HG03196 (cell line): ENCODE data around the gene DICER1.
"Not testable (repeated sequence)": the region's sequence is repeated elsewhere in the genome, so short reads cannot be mapped to it uniquely, and the experiment has no call there.

Source experiments
- ATAC-seq: cut with Tn5 transposase; IDR thresholded peaks from one replicate; pipeline ENCODE4 v1.9.1; 2021; ENCODE audit not compliant: unreplicated experiment

Gene DICER1

DNA sequence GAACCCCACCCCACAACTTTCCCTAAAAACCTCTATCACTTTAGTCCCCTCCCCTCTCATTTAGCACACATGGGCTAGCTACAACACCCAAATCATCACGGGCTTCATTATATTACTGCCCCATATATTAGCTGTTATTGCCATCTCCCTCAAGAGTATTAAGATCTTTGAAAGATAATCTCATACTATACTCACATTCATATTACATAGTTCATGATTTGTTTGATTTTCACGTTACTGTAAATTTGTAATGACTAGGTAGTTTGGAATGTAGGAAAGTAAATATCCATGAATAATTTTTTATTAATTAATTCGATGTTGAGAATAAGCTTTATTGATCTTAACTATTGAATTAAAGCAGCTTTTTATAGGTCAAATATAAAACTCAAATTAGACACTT, 7.9 kb downstream of the DICER1 start:
- ATAC-seq: no peak

DNA sequence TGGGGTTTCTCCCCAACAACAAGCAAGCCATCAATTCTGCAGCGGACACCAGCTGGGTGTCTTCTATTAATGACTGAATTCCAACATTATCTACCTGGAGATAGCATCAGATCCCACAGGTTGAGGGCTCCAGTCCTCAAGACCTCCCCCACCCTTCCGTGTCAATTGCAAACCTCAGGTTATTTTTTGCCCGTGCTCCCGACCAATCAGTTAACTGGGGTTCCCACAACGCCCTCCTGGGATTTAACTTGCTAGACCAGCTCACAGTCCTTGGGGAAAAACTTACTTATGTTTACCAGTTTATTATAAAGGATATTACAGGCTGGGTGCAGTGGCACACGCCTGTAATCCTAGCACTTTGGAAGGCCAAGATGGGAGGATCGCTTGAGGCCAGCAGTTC, 9.7 kb downstream of the DICER1 start:
- no peak for ATAC-seq

DNA sequence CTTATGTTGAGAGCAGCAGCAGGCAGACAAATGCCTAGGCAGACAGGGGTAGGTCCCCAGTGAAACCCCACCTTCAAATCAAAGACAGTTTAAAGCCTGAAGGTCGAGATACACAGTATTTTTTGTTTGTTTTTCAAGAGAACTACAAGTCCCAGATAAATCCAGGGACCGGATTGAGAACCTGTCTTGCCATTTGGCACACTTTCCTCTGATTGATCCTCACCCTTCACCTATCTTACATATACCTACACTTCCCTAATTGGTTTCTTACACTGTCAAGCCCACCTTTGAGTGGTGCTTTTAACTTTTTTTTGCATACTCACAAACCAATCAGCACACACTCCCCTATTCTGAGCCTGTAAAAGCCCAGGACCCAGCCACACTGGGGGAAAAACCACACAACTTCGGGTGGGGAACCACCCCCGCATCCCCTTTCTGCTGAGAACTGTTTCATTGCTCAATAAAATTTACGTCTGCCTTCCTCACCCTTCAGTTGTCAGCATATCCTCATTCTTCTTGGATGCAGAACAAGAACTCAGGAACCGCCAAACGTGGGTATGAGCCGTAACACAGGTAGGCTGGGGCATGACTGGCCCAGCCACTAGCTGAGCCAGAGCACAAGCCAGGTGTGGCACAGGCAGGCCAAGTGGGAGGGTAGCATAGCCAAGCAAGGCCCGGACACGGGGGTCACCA, 11.1 kb downstream of the DICER1 start:
- no peak for ATAC-seq

DNA sequence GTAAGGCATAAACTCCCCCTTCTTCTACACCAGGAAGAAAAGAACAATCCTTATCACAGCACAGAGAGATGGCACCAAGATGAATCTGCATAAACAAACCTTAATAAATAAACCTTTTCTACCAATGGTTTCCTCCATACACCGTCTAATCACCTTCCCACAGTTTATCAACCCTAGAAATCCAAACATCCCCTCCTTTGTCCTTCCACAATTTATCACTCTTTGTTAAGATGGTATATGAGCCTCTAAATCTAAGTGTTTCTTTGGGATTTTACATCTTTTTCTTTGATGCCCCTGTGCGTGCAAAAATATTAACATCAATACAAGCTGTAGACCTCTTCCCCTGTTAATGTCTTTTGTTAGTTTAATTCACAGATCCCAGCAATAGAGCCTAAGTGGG, 12.5 kb downstream of the DICER1 start:
- no peak for ATAC-seq

DNA sequence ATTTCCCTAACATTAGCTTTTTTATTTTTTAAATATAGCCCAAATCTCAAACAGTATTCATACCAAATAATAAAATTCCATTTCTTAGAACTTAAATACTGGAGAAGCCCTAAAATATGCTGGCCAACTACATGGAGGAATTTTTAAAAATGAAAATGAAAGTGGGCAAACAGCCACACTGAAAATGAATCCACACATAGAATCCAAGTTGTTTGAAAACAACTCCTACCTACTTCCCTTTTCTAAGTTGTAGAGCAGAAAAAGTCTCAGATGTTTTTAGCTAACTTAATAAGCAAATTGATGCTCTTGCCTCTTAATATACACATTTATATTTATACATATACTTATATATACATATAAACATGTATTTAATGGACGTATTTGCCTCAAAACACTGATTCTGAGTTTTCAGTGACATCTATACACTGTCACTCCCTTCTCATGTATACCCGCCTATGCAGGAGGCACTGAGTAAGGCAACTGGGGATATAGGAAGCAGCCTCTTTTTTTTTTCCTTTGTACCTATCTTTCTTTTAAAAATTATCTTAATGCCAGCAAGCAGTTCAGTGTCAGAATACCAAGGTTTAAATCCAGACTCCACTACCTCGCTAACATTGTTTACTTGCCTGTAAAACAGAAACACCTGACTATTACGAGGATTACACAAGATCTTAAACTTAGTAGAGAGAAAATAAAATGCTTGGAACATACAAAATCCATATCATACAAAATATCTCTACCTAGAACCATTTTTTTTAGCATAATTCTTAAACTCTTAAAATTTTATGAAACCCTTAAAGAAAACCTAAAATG, 13.3 kb downstream of the DICER1 start:
- no peak for ATAC-seq

DNA sequence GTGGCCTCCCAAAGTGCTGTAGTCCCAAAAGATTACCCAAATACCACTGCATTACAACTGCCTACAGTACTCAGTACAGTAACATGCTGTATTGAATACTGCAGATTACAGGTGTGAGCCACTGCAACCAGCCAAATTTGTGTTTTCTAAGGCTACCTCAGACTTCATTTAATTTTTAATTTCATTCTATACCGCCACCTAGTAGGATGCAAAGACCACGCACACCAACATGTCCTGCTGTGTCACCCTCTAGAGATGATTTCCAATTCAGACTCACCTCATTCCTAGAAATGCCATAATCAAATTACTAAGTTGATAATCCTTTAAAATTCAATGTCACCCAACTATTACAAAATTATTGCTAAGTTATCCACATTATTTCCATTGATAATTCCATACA, 15.1 kb downstream of the DICER1 start:
- ATAC-seq: no peak

DNA sequence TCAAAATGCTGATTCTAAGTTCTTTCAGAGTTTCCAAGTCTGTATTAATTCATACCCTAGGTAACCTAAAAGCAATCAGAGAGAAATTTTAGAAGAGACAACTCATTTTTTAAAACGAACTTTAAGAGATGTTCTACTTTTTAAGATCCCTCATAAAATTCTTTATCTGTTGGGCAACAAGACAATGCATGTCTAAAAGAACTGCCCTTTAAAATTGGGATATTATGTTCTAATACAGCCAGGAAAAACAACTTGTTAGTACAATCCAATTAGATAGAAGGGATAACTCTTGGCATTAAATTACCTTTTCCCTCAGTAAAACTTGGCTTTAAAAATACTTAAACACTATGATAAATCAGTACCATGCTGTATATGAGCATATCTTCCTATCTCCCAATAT, 15.6 kb downstream of the DICER1 start:
- no peak for ATAC-seq

DNA sequence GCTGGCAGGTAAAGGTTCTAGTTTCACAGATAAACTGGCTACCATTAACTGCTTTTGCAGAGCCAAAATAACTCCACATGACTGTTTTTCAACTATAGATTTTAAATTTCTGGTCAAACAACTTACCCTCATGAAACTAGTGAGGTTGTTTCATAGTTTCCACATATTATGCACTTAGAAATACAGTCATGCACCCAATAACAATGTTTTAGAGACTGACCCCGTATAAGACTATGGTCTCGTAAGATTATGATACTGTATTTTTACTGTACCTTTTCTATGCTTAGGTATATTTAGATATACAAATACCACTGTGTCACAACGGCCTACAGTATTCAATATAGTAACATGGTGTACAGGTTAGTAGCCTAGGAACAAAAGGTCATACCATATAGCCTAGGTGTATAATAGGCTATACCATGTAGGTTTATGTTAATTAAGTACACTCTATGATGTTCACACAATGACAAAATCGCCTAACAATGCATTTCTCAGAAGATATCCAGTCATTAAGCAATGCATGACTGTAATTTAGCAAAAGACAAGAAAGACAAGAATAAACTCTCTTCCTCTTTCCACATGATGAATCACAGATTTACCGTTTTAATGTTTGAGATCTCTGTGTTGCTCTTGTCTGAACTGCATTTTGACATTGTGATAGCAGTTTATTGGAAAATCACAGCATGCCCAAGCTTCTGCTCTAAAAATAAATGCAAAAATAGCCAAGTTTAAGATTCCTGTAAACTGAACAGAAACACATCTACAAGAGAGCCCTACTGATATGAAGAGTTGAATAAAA, 17.1 kb downstream of the DICER1 start:
- no peak for ATAC-seq

DNA sequence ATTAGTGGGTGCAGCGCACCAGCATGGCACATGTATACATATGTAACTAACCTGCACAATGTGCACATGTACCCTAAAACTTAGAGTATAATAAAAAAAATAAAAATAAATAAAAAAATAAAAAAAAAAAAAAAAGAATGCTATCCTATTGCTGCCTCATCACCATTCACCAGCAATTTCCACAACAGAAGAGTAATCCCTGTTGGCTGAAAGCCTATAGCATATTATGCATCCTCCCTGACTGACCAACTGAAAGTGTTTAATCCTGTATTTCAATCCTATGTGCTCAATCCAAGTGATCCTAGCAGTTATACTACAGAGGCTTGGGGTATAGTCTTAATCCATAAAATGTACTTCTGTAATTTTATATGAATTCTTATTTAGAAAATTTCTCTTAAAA, 18.5 kb downstream of the DICER1 start:
- no peak for ATAC-seq

DNA sequence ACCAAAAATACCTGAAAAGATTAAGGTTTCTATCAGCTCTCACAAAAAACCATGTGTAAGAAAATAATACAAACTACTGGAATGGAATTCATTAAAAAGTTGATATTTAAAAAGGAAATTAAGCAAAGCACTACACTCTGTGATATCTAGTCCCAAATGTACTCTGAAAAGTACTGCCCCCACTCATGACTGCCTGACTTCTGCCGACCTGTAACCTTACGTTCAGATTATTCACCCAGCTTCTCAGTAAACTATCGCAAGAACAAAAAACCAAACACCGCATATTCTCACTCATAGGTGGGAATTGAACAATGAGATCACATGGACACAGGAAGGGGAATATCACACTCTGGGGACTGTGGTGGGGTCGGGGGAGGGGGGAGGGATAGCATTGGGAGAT, 18.9 kb downstream of the DICER1 start:
- not testable (repeated sequence) for ATAC-seq

DNA sequence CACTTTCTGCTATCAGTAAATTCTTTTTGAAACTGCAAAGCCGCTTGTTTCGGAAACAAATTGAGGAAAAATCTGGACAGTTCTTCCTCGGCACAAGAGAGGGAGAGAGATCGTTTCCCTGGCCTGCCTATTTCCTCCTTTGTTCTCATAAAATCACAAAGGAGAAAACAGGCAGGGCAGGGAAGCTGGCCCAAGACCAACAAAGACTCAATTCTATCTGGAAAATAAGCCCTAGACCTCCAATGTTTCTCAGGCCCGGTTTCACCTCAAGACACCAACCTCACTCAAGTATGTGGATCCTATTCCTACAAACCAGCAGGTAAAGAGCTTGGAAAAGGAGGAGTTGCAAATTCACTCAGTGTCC, 19.5 kb downstream of the DICER1 start:
- ATAC-seq: no peak

DNA sequence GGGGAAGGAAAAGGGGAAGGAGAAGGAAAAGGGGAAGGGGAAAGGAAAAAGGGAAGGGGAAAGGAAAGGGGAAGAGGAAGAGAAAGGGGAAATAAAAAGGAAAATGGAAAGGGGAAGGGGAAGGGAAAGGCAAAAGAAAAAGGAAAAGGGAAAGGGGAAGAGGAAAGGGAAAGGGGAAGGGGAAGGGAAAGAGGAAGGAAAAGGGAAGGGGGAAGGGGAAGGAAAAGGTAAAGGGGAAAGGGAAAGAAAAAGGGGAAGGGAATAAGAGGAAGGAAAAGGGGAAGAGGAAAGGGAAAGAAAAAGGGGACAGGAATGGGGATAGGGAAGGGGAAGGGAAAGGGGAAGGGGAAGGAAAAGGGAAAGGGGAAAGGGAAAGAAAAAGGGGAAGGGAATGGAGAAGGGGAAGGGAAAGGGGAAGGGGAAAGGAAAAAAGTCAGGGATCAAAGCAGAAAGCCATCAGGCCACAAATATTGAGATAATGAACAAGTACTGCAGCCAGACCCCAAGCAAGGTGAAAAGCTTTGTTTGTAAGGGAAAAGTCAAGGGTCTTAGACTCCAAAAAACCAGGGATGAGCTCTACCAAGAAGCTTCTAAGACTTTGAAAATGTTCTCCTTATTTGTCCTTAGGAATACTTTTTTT, 20.0 kb downstream of the DICER1 start:
- no peak for ATAC-seq

DNA sequence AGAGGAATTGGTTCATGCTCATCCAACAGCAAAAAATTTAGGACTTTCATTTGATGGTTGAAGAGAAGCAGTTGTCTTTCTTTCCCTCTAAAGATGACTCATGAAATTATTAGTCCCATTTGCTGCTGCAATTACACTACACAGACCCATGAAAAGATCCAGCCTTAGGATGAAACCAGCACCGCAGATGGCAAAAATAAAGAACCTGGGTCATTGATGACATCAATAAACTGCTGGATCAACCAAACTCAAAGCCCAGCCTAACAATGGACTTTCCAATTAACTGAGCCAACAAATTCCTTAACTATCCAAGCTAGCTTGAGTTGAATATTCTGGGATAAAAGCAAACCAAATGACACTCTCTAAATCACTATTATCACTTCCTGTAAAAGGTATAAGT, 20.7 kb downstream of the DICER1 start:
- ATAC-seq: no peak

DNA sequence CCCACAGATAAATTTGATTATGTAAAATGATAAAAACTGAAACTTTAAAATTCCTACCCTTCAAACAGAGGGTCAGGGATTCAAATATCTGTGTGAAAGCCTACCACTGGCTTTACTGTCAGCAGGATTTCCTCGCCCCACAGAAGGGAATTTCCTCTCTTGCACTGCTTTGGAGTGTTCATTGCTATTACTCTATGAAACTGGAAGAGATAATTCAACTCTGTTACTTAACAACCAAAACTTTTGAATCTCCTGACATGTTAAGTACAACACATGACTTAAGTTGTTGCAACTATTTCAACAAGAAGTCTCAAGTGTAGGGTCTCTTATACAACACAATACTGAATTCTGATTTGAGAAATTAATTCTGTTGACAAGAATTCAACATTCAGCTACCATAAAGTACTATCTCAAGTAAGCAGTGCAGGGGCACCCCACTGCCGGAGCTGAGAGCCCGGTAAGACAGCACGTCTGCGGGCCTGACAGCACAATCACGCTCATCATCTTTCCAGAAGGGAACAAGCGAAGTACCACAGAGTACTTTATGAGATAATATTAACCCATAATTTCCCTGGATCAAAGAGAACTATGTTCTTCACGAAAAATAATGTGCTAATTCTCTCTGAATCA, 22.9 kb downstream of the DICER1 start:
- no peak for ATAC-seq

DNA sequence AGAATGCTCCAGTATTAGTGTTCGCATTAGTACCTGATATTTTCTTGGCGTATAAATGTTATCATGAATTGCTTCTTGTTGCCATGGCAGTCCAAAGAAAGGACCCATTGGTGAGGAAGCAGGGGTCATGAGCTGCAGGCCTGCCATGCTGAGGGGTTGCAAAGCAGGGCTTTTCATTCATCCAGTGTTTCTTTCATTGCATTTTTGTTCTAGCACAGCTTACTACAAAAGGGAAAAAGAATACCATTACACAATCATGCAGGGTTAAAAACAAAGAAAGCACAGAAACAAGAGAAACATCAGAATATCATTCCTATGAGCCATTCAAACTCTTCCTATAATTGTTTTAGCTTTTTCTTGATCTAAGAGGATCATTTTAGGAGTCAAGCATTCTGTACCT, 24.0 kb downstream of the DICER1 start:
- ATAC-seq: no peak

DNA sequence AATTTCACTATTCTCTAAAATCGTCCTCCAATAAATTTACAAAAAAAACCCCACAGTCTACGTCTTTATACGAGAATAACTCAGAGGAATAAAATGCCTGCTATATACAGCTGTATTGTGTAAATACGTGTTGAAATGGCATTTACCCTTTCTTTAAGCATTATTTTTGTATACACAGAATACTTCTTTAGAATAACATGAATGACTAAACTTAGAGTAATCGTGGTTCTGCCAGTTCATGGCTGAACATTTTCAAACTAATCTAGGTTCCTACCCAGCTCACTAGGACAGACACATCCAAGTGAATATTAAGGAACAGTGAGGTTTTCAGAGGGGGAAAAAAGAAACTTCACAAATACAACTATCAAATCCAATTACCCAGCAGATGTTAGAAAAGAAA, 24.6 kb downstream of the DICER1 start:
- no peak for ATAC-seq

DNA sequence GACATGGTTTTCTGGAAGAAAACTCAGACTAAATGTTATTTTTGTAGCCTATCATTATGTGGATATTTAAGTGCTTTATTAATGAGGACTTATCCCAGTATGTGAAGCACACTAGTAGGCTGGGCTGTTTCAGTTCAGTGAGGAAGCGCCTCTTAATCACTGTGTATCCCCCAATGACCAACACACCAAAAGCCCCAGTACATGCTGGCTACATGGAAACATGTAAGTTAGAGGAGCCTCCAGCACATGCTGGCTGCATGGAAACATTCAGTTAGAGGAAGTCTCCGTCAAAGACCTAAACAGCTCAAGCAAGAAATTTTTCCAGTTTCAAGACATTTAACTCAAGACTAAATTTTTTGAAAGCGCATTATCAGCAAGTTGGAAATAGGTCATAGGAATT, 26.8 kb downstream of the DICER1 start:
- no peak for ATAC-seq

DNA sequence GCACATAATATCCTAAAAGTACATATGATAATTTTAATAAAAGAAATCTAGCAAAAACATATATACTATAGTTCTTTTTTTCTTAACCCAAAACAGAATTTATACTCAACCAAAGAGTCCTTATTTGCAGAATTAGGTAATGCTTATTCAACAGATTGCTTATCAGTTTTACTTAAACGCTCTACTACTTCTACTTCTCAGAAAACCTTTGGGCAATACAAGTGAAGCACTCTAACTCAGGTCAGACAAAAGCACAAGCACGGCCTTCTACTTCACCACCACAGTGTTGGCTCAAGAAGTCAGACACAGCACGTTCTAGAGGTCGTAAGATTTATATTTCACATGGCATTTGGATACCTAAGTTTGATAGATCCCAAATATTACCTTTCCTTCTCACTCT, 29.2 kb downstream of the DICER1 start:
- no peak for ATAC-seq

DNA sequence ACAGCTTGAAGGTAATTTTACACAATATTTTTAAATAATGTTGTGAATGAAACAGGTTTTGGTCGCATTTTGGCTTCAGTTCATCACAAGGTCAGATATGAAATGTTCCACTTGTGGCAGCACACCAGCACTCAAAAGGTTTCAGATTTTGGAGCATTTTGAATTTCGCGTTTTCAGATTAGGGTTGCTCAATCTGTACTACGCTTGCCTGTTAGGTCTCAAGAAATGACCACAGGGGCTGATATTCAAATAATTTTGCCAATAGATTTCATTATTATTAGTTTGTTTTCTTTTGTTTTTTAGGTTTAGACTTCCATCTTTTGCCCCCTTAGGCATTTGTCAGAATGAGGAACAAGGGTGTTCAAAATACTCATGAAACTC, 29.8 kb downstream of the DICER1 start:
- ATAC-seq: no peak

DNA sequence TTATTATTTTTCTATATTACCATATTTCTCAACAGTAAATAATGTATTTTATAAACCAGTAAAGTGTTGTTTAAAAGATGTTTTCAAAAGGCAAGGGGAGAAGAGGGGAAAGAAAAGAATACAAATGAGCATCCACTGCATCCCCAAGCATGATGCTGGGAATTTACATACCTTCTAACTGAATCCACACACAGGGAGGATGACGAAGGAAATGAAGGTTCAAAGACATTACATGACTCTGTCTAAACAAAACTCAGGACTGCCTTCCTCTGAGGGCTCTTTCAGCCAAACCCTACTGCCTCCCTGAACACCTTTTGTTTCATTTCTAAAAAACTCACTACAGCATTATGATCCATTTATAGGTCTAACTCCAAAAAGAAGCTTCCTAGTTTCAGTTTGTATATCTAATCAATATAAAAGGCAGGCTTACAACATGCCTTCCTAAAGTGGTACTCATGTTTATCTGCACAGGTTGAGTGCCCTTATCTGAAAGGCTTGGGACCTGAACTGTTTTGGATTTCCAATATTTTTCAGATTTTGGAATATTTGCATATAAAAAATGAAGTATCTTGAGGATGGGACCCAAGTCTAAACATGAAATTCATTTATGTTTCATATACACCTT, 30.3 kb downstream of the DICER1 start:
- no peak for ATAC-seq

DNA sequence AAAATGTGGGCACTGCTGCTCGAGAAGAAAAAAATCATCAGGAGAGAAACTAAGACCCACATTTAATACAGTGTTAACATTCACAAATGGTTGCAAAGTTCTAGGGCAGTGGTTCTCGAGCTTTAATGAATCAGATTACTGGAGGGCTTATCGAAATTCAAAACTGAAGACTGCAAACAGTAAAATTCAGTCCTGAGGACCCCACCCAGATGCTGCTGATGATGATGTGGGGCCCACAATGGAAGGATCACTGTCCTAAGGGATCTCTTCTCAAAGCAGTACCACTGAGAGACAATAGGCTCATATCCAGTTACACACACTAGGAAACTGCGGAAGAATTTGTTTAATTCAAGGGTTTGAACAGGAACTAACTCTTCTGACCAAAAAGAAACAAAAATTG, 31.4 kb downstream of the DICER1 start:
- ATAC-seq: no peak
